ENCODE data around the gene GFER. TPM values are rescaled to one million over a fixed set of nuclear protein-coding genes. Genes with fewer than 3 reads are reported as not detected.

Gene GFER
- total and polyA plus RNA-seq, 7 experiments from 2014 or later = 14.0 to 30.8 (median 19.6) TPM

GRCh38 chr16:1980770-1981087 is 3.3 kb upstream of the GFER start:
- peaks cover 0 to 32% (median 8%) of the 10 kb centered on the region in 5 donors for H3K27me3 Mint-ChIP-seq
- intact Hi-C loops (cut with micrococcal nuclease) = no loop called here
- CTCF ChIA-PET = no interaction called here
- H3K36me3 Mint-ChIP-seq = peaks cover 0 to 12% (median 7%) of the 10 kb centered on the region in 5 donors
- H3K27ac Mint-ChIP-seq = no peak overlapping the region
- Histone ChIP-seq H3K36me3 (ENCODE audit: control insufficient read depth in 2 of 3, insufficient read depth in 3 of 3, low read length in 3 of 3) (peaks cover 0 to 35% (median 0%) of the 10 kb centered on the region in 3 experiments), H3K27ac (ENCODE audit: low read depth, low read length) (no peak overlapping the region), H3K27me3 (ENCODE audit: control insufficient read depth in 2 of 2, insufficient read depth in 2 of 2, low read length in 2 of 2) (peaks cover 0 to 3% of the 10 kb centered on the region in 2 donors), H3K4me1 (ENCODE audit: control insufficient read depth in 2 of 2, insufficient read depth in 2 of 2, low read length in 2 of 2) (peaks cover 0 to 13% of the 10 kb centered on the region in 2 donors), H3K4me3 (ENCODE audit: low read length) (no peak overlapping the region), H3K9me3 (ENCODE audit: control insufficient read depth in 2 of 3, low read length in 3 of 3) (no peaks in the 10 kb centered on the region)
- no peaks in the 10 kb centered on the region for H3K9me3 Mint-ChIP-seq
- DNase-seq (no peak), ATAC-seq (no peak)
- H3K4me1 Mint-ChIP-seq = peaks cover 0 to 24% (median 14%) of the 10 kb centered on the region in 7 donors
- POLR2A ChIA-PET = interaction anchor here (0.9 to 11.4 kb wide), 5 partner anchors 9 to 174 kb away, joined by 4 to 61 read pairs (median 16); partner anchors contain the start of genes RPS2 and TBL3
- H3K4me3 Mint-ChIP-seq = no peak overlapping the region

- peaks cover 0 to 35% (median 0%) of the 10 kb centered on the region in 3 experiments for H3K36me3 ChIP-seq (ENCODE audit: control insufficient read depth in 2 of 3, insufficient read depth in 3 of 3, low read length in 3 of 3)
- Mint-ChIP-seq H3K4me1 (peaks cover 0 to 26% (median 14%) of the 10 kb centered on the region in 7 donors), H3K27ac (no peak within 1 kb of the TSS), H3K36me3 (peaks cover 0 to 9% (median 6%) of the 10 kb centered on the region in 5 donors), H3K4me3 (peak within 1 kb of the TSS in 7 of 10 donors; percentile 23 to 83 (median 49)), H3K9me3 (no peaks in the 10 kb centered on the region), H3K27me3 (peaks cover 1 to 32% (median 8%) of the 10 kb centered on the region in 5 donors)
- no peak within 1 kb of the TSS for H3K4me3 ChIP-seq (ENCODE audit: low read length)
- H3K27ac ChIP-seq (ENCODE audit: low read depth, low read length) = no peak within 1 kb of the TSS
- no peaks in the 10 kb centered on the region for H3K9me3 ChIP-seq (ENCODE audit: control insufficient read depth in 2 of 3, low read length in 3 of 3)
- ATAC-seq (no peak), DNase-seq (no peak)
- peaks cover 0 to 13% of the 10 kb centered on the region in 2 donors for H3K4me1 ChIP-seq (ENCODE audit: control insufficient read depth in 2 of 2, insufficient read depth in 2 of 2, low read length in 2 of 2)
- POLR2A ChIA-PET = interaction anchor here (1.1 to 11.4 kb wide), 4 partner anchors 10 to 20 kb away, joined by 4 to 61 read pairs (median 22); partner anchors contain the start of genes RPS2 and TBL3
- peaks cover 0 to 3% of the 10 kb centered on the region in 2 donors for H3K27me3 ChIP-seq (ENCODE audit: control insufficient read depth in 2 of 2, insufficient read depth in 2 of 2, low read length in 2 of 2)
- intact Hi-C loops (cut with micrococcal nuclease) = no loop called here
- CTCF ChIA-PET = no interaction called here
Measured at GRCh38 chr16:1981398-1981836, 2.6 kb upstream of the GFER start, which contains the start of gene NOXO1. Gene NOXO1 (minus strand): TSS chr16:1981469. CDS start chr16:1981179, 290 bp downstream.

DNA sequence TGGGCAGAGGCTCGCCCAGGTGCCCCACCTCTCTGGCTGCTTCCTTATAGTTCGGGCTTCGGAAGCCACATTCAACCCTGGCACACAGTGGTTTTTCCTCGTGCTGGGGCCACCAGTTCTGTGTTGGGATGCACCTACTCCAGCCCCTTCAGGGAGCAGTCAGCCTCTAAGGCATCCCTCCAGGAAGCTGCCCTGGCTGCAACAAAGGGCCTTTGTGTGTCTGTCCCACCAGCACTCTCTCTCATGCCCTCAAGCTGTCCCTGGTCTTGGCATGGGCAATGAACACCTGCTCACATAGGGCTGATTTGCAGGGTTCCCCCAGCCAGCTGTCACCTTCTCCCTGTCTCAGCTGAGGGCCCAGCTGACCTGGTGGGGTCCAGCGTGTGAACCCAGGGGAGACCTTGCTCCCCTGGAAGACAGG is 2.0 kb upstream of the GFER start:
- H3K9me3 ChIP-seq (ENCODE audit: control insufficient read depth in 2 of 3, low read length in 3 of 3) = no peaks in the 10 kb centered on the region
- peaks cover 0 to 3% of the 10 kb centered on the region in 2 donors for H3K27me3 ChIP-seq (ENCODE audit: control insufficient read depth in 2 of 2, insufficient read depth in 2 of 2, low read length in 2 of 2)
- DNase-seq (no peak), ATAC-seq (no peak)
- Mint-ChIP-seq H3K4me3 (peak overlapping the region in 6 of 10 donors; percentile 23 to 83 (median 64)), H3K9me3 (no peaks in the 10 kb centered on the region), H3K27me3 (peaks cover 7 to 32% (median 8%) of the 10 kb centered on the region in 5 donors), H3K4me1 (peaks cover 0 to 27% (median 14%) of the 10 kb centered on the region in 7 donors), H3K27ac (no peak overlapping the region), H3K36me3 (peaks cover 0 to 12% (median 8%) of the 10 kb centered on the region in 5 donors)
- peaks cover 0 to 34% (median 0%) of the 10 kb centered on the region in 3 experiments for H3K36me3 ChIP-seq (ENCODE audit: control insufficient read depth in 2 of 3, insufficient read depth in 3 of 3, low read length in 3 of 3)
- H3K4me1 ChIP-seq (ENCODE audit: control insufficient read depth in 2 of 2, insufficient read depth in 2 of 2, low read length in 2 of 2) = peaks cover 0 to 13% of the 10 kb centered on the region in 2 donors
- ChIA-PET CTCF (interaction anchor here (2.3 kb wide), 1 partner anchor 22 kb away, joined by 6 read pairs; no protein-coding TSS in a partner anchor), POLR2A (interaction anchor here (0.9 to 11.4 kb wide), 5 partner anchors 10 to 173 kb away, joined by 3 to 61 read pairs (median 18); partner anchors contain the start of genes NDUFB10, RPS2, TBL3 and TRAF7)
- no peak overlapping the region for H3K27ac ChIP-seq (ENCODE audit: low read depth, low read length)
- intact Hi-C loops (cut with micrococcal nuclease) = no loop called here
- H3K4me3 ChIP-seq (ENCODE audit: low read length) = no peak overlapping the region

DNA sequence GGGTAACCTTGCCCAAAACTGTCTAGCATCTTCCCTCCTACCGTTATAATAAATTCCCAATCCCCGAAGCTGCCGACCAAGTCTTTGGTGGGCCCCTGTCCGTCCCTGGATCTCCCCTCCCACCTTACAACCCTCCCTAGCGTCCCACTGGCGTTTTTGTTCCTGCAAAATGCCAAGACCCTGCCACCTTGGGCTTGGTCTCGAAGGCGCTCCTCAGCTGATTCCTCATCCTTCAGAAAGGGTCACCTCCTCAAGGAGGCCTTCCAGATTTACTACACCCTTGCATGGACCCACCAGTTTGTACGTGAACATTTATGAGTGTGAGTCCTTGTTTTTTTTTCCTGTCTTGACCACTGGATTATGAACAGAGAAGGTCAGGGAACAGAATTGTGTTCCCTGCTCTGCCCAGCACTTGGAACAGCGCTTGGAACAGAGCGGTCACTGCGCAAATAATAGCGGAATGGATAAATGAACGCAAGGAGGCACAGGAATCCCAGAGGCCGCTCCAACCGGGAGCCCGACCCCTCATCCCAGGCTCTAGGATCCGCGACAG is 926 bp upstream of the GFER start:
- Histone ChIP-seq H3K27ac (ENCODE audit: low read depth, low read length) (peak overlapping the region; percentile 69), H3K36me3 (ENCODE audit: control insufficient read depth in 2 of 3, insufficient read depth in 3 of 3, low read length in 3 of 3) (peaks cover 0 to 23% (median 0%) of the 10 kb centered on the region in 3 experiments), H3K4me3 (ENCODE audit: low read length) (peak overlapping the region; percentile 71), H3K27me3 (ENCODE audit: control insufficient read depth in 2 of 2, insufficient read depth in 2 of 2, low read length in 2 of 2) (peaks cover 0 to 3% of the 10 kb centered on the region in 2 donors), H3K9me3 (ENCODE audit: control insufficient read depth in 2 of 3, low read length in 3 of 3) (no peaks in the 10 kb centered on the region), H3K4me1 (ENCODE audit: control insufficient read depth in 2 of 2, insufficient read depth in 2 of 2, low read length in 2 of 2) (peaks cover 0 to 13% of the 10 kb centered on the region in 2 donors)
- CTCF ChIA-PET = interaction anchor here (2.3 kb wide), 1 partner anchor 21 kb away, joined by 6 read pairs; no protein-coding TSS in a partner anchor
- H3K27me3 Mint-ChIP-seq = peaks cover 7 to 33% (median 10%) of the 10 kb centered on the region in 5 donors
- ATAC-seq (no peak), DNase-seq (no peak)
- intact Hi-C loops (cut with micrococcal nuclease) = no loop called here
- H3K4me1 Mint-ChIP-seq = peaks cover 0 to 27% (median 14%) of the 10 kb centered on the region in 7 donors
- H3K9me3 Mint-ChIP-seq = no peaks in the 10 kb centered on the region
- peak overlapping the region in 5 of 9 donors; percentile 4 to 63 (median 38) for H3K27ac Mint-ChIP-seq
- peak overlapping the region; percentile 66 to 90 (median 81) for H3K4me3 Mint-ChIP-seq
- H3K36me3 Mint-ChIP-seq = peaks cover 0 to 8% (median 4%) of the 10 kb centered on the region in 5 donors
- POLR2A ChIA-PET = interaction anchor here (1.6 to 11.4 kb wide), 5 partner anchors 9 to 172 kb away, joined by 8 to 61 read pairs (median 18); partner anchors contain the start of genes RPS2, TBL3, TRAF7 and ZNF598

DNA sequence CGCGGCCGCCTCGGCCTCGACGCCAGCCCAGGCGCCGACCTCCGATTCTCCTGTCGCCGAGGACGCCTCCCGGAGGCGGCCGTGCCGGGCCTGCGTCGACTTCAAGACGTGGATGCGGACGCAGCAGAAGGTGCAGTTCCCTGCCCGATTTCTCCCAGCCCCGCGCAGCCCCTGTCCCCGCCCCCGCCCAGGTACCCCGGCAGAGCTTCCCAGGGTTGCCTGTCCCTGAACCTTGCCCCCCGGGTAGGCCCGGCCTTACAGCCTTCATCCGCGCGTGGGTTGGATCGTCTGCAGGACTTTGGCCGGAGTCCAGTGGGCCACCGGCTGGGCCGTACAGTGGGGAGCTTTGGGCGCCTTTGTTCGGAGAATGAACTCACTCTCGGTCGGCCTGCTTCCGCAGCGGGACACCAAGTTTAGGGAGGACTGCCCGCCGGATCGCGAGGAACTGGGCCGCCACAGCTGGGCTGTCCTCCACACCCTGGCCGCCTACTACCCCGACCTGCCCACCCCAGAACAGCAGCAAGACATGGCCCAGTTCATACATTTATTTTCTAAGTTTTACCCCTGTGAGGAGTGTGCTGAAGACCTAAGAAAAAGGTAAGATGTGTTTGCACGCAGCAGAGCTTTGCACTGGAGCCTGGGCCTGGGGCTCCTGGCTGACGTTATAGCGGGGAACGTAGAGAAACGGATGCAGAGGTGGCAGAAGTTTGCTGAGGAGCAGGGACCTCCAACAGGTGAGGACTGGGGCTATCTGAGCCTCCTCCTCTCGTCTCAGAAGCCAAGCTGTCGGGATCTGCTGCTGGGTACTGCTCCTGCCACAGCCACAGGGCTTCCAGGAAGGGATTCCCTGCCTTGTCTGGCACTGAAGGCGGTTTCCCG is 593 bp downstream of the GFER start:
- peak overlapping the region in 6 of 9 donors; percentile 43 to 89 (median 74) for H3K27ac Mint-ChIP-seq
- peak; percentile 24 for ATAC-seq
- POLR2A ChIA-PET = interaction anchor here (0.9 to 11.4 kb wide), 8 partner anchors 8 to 220 kb away, joined by 3 to 61 read pairs (median 6); partner anchors contain the start of genes MLST8, RPS2, TBL3 and TRAF7

More for the DNA sequence above, 593 bp downstream of the GFER start:
- Mint-ChIP-seq H3K9me3 (no peaks in the 10 kb centered on the region), H3K4me3 (peak overlapping the region; percentile 66 to 88 (median 82)), H3K27me3 (peaks cover 16 to 44% (median 20%) of the 10 kb centered on the region in 5 donors), H3K36me3 (peaks cover 0 to 8% (median 4%) of the 10 kb centered on the region in 5 donors), H3K4me1 (peaks cover 5 to 31% (median 24%) of the 10 kb centered on the region in 7 donors)
- Histone ChIP-seq H3K4me1 (ENCODE audit: control insufficient read depth in 2 of 2, insufficient read depth in 2 of 2, low read length in 2 of 2) (peaks cover 0 to 13% of the 10 kb centered on the region in 2 donors), H3K27ac (ENCODE audit: low read depth, low read length) (peak overlapping the region; percentile 69), H3K36me3 (ENCODE audit: control insufficient read depth in 2 of 3, insufficient read depth in 3 of 3, low read length in 3 of 3) (peaks cover 0 to 15% (median 0%) of the 10 kb centered on the region in 3 experiments), H3K27me3 (ENCODE audit: control insufficient read depth in 2 of 2, insufficient read depth in 2 of 2, low read length in 2 of 2) (peaks cover 0 to 3% of the 10 kb centered on the region in 2 donors), H3K9me3 (ENCODE audit: control insufficient read depth in 2 of 3, low read length in 3 of 3) (no peaks in the 10 kb centered on the region), H3K4me3 (ENCODE audit: low read length) (peak overlapping the region; percentile 71)
- intact Hi-C loops (cut with micrococcal nuclease) = loop anchor here (1.0 kb wide), 2 partner anchors 8 to 25 kb away; partner anchors contain the start of gene NDUFB10 (in 1 of the 2)
- CTCF ChIA-PET = no interaction called here
- DNase-seq = no peak
